Activated CD8-positive, alpha-beta memory T cell treated with anti-CD3 and anti-CD28 coated beads, Interleukin-2, amount 50 U/mL, for 24 hours (primary cell): ENCODE measurements around the gene RASGRF1.
"Not testable (repeated sequence)": the region's sequence is repeated elsewhere in the genome, so short reads cannot be mapped to it uniquely, and the experiment has no call there.

ENCODE experiments used
- DNase-seq: peaks from one replicate; pipeline ENCODE4 v3.0.0-alpha.2; 2020; ENCODE audit errors: extremely low read depth

The RASGRF1 gene

GRCh38 chr15:78930577-78931388 is 159.8 kb downstream of the RASGRF1 start:
- no peak for DNase-seq

DNA sequence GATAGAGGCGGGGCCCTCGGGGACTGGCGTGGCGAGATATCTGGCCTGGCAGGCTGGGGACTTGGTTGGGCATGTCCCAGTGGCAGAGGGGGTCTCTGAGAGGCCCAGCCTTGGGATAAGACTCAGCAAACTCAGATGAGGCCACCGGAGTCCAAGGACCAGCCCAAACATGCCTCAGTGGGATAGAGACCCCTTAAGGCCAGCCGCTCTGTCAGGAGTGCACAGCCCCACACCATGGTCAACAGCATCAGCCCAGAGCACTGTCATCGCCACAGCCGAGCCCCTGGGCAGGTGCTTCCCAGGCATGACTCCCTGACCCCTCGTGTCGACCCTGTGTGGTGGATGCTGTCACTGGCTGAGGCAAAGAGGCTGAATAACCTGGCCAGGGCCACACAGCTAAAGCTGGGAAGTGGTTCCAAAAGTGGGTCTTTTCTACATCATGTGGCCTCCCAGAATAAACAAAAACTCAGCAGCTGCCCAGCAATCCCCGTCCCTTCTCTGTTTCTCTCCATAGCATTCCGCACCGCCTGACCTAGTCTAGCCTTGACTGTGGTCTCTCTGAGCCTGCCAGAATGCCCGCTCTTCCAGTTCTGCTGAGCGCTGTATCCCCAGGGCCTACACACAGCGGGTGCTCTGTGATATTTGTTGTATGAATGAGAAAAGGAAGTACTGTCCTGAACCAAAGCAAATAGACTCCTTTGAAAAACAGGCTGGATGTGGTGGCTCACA is 160.9 kb downstream of the RASGRF1 start:
- no peak for DNase-seq

DNA sequence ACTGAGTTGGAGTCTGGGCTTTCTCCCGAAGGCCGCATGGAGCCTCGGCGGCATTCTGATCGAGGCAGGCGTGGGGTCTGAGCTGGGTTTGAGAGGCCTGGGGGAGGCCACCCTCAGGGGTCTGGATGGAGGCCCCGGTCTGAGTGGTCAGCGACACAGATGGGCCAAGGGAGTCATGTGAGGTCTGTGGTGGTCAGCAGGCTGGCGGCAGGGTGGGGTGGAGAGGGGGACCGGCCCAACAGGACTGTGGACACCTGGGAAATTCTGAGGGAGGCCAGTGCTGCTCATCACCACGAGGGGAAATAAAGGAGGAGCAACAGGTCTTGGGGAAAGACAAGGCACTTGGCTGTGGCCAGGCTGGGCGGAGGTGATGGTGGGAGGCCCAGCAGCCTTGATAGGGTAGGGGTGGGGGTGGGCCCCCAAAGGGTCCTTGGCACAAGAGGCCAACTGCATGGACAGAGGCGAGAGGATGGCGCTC is 161.9 kb downstream of the RASGRF1 start:
- DNase-seq: no peak

DNA sequence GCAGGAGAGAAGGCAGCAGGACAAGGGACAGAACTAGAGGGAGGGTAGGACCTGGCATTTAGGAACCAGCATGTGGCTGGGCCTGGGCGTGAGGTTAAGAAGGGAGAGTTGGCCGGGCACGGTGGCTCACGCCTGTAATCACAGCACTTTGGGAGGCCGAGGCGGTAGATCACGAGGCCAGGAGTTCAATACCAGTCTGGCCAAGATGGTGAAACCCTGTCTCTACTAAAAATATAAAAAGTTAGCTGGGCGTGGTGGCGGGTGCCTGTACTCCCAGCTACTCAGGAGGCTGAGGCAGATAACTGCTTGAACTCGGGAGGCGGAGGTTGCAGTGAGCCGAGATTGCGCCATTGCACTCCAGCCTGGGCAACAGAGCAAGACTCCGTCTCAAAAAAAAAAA is 162.4 kb downstream of the RASGRF1 start:
- DNase-seq: not testable (repeated sequence)

- DNase-seq: no peak
Measured at GRCh38 chr15:78927077-78927790, 163.3 kb downstream of the RASGRF1 start.

- no peak for DNase-seq
Measured at GRCh38 chr15:78925956-78926743, 164.4 kb downstream of the RASGRF1 start.

- no peak for DNase-seq
Measured at GRCh38 chr15:78925076-78925624, 165.4 kb downstream of the RASGRF1 start.

- no peak for DNase-seq
Measured at GRCh38 chr15:78923480-78924360, 166.9 kb downstream of the RASGRF1 start.

DNA sequence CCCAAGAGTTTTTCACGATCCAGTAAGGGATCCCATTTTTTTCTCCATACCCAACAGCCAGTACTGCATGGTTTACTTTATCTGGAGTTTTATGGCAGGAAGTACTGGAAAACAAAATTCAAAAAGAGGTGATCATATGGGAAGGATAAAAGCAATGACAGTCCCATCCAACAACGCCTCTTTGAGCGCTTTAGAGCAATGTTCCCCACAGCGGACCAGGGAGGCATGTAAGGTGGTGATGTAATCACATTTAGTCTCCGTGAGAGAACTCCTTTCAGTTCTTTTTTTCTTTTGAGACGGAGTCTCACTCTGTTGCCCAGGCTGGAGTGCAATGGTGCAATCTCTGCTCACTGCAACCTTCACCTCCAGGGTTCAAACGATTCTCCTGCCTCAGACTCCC is 167.6 kb downstream of the RASGRF1 start:
- DNase-seq: no peak

DNA sequence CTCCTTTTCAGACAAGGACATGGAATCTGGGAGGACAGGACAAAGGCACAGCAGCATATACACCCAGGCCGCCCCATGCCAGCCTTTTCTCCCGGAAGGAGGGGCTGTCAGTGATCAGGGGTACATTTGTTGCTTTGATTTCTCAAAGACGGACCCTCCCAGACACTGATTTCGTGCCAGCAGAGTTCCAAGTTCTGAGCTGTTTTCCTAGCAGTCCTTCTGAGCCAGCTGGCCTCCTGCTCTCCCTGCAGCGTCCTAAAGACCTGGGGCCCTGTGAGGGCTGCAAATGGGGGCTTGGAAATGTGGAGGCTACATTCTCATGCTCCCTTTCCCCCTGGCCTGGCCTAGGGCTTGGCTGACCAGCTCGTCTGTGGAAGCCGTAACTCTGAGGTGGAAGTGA is 168.1 kb downstream of the RASGRF1 start:
- no peak for DNase-seq

GRCh38 chr15:78921940-78922339 is 168.6 kb downstream of the RASGRF1 start:
- no peak for DNase-seq

- DNase-seq: no peak
Measured at GRCh38 chr15:78921517-78921916, 169.1 kb downstream of the RASGRF1 start.

DNA sequence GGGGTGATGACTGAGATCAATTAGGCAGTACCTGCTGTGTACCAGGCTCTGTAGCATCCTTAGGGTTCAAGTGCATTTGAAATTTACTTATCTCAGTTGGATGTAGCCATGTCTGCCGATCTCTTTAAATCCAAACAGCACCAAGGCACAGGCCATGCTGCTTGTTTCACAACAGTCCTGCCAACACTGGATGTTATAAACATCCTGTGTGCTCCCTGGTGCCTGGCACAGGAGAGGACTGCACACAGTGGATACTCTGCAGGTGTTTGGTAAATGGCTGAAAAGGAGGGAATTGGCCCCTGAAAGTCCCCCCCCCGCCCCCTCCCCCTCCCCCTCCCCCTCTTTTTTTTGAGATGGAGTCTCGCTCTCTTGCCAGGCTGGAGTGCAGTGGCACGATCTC is 172.7 kb downstream of the RASGRF1 start:
- DNase-seq: no peak

DNA sequence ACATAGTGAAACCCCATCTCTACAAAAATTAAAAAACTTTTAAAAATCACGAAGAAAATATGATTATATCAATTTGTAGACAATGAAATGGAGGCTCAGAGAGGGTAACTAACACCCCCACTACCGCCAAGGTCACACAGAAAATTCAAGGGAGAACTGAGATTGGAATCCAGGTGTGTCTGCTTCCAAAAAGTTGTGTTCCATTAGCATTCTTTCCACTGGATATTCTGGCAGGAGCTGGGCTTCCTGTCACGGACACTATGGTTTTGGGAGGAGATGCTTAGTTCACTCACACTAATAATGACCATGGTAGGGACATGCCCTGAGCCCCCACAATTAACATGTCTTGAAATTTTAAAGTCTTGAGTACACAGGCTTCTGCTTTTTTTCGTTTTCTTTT is 174.5 kb downstream of the RASGRF1 start:
- DNase-seq: no peak

GRCh38 chr15:78915341-78916087 is 175.1 kb downstream of the RASGRF1 start:
- no peak for DNase-seq

DNA sequence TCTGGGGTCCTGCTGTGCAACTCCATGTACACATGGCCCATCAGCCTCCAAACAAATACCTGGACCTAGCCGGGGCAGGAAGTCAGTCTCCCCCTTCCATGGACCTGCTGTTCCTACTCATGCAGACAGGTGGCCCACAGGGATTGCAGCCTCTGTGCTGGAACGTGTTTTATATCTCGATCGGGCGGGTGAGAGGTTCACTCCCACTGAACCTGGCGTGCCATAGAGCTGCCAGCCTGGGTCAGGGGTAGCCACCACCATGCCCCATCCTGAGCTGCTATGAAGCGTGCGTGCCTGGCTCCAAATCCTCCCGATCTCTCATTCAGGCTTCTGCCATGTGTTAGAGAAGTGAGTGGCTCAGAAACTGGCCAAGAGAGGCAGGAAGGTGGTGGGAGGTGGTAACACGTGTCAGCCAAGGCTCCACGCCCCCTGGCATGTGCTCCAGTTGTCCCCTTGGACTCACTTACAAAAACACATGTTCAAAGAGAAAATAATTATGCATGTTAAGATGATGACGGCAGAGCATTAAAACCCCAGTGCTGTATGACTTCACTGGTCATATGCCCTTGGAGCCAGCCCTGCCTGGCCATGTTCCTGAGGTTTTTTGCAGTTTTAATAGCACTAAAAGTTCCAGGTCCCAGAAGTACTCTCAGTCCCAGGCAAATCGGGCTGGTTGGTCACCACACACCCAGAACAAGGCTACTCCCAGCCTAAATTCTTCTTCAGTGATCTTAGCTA is 176.4 kb downstream of the RASGRF1 start:
- no peak for DNase-seq

DNA sequence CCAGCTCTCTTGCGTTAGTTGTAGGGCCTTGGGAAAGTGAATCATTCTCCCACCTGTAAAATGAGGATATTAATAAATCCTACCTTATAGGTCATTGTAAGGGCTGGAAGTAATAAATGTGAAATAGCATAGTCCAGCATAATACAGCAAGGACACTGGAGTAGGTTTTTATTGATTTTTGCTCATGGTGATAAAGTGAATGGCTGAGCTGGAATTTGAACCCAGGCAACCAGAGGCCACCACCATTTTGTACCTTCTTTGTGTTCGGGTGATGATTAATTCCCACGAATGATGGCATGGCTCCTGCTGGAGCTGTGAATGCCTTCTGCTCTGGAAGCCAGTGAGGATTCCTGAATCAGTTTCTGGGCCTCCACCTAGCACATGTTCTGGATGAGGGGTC is 177.6 kb downstream of the RASGRF1 start:
- DNase-seq: no peak

DNA sequence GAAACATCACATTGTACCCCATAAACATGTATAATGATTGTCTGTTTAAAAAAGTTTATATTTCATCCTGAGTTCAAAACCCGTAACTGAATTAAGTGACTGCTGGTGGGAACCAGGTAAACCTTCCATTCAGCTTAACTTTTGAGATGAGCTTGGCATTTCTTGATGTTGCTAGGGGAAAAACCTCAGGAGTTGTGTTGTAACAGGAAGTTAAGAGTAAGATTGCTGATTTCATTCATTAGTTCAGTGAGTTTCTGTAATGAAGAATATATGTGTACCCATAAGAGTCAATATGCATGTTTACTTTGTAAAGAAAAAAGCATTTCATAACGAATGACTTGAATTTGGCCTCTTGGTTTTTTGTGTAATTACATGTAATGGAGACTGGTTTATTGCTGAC is 178.3 kb downstream of the RASGRF1 start:
- DNase-seq: no peak

GRCh38 chr15:78910271-78910670 is 180.3 kb downstream of the RASGRF1 start:
- no peak for DNase-seq
